K562 (cell line): Measurements from ENCODE around the gene ZNF556. TPM values are rescaled to one million over a fixed set of nuclear protein-coding genes. Genes with fewer than 3 reads are reported as not detected.

Experiments
- ATAC-seq: fragments of 200-7000 bp; cut with Tn5 transposase; 3 replicates; pipeline ENCODE4 v1.9.1; 2020; ENCODE audit warnings: moderate library complexity
- BruUV-seq: library from RNA; stranded (reverse); fragments of 400-500 nt; replicated peaks from 2 replicates; lab custom pipeline; 2021; lab: Mats Ljungman, UMichigan
- CTCF ChIA-PET: fragments of 300-600 bp; formaldehyde crosslinking; extraction: SDS; loops from one replicate; lab custom pipeline; 2021; ENCODE audit warnings: low intra/inter-chr PET ratio; lab: Yijun Ruan, JAX
- POLR2A ChIA-PET: fragments of 300-600, 350-650 bp; sonication (Branson Sonifier 250); formaldehyde crosslinking; extraction: SDS; loops from one replicate; lab custom pipeline; 2021; ENCODE audit warnings: antibody characterized with exemption, inconsistent platforms; lab: Yijun Ruan, JAX
- DNase-seq, 4 experiments: peaks; one replicate each; pipeline versions ENCODE4 v3.0.0 to v3.0.0-alpha.2; 2011 to 2018; ENCODE audit warnings: low spot score in 3 of 4, mixed read lengths in 3 of 4; ENCODE audit errors: extremely low read depth in 1 of 4
- FAIRE-seq: peaks from 2 replicates; lab custom pipeline; 2011; peaks lifted over from hg19 to GRCh38; lab: Jason Lieb, UNC
- H2AFZ ChIP-seq: 2 replicates; pipeline ENCODE4 v1.6.0; 2011; ENCODE audit warnings: low read depth, low read length, control low read depth, inconsistent platforms
- H3K27ac ChIP-seq: fragments of 200-600 bp; 3 replicates; pipeline ENCODE4 v1.8.0; 2011; ENCODE audit warnings: low read depth, mild to moderate bottlenecking, control low read depth, inconsistent platforms, low read length, moderate library complexity, mixed read lengths; ENCODE audit errors: extremely low read depth
- H3K27me3 ChIP-seq, 2 experiments: fragments of 300-600 bp in 1 of 2; 2 replicates in 1 of 2; 3 replicates in 1 of 2; pipeline versions ENCODE4 v1.6.0 to v1.8.0; 2011; ENCODE audit warnings: inconsistent platforms in 2 of 2, low read length in 2 of 2, mild to moderate bottlenecking in 1 of 2, mixed read lengths in 1 of 2, moderate library complexity in 1 of 2; ENCODE audit not compliant: control insufficient read depth in 2 of 2, insufficient read depth in 2 of 2
- H3K36me3 ChIP-seq: fragments of 300-600 bp; 3 replicates; pipeline ENCODE4 v1.8.0; 2011; ENCODE audit warnings: mild to moderate bottlenecking, low read length, inconsistent platforms; ENCODE audit not compliant: control insufficient read depth, insufficient read depth
- H3K4me1 ChIP-seq, 2 experiments: fragments of 200-600 bp in 1 of 2; replicated peaks in 1 of 2; 2 replicates in 1 of 2; 3 replicates in 1 of 2; pipeline versions ENCODE4 v1.5.1 to v1.8.0; 2011; ENCODE audit warnings: inconsistent platforms in 2 of 2, low read length in 2 of 2, mild to moderate bottlenecking in 1 of 2, mixed read lengths in 1 of 2, moderate library complexity in 1 of 2; ENCODE audit not compliant: control insufficient read depth in 2 of 2, insufficient read depth in 2 of 2
- H3K4me2 ChIP-seq: 2 replicates; pipeline ENCODE4 v1.6.1; 2011; ENCODE audit warnings: low read length, control low read depth, inconsistent platforms, mixed read lengths; ENCODE audit not compliant: insufficient read depth
- H3K4me3 ChIP-seq: fragments of 200-600 bp; sonication (generic), shearing (Covaris generic); 2 replicates; pipeline ENCODE4 v1.5.1; 2016; ENCODE audit warnings: control low read depth, inconsistent platforms
- H3K79me2 ChIP-seq: fragments of 200-600 bp; 3 replicates; pipeline ENCODE4 v1.8.0; 2011; ENCODE audit warnings: low read length, inconsistent platforms; ENCODE audit not compliant: control insufficient read depth, insufficient read depth
- H3K9ac ChIP-seq, 2 experiments: 2 replicates each; pipeline versions ENCODE4 v1.6.0 to v1.6.1; 2011; ENCODE audit warnings: low read depth in 2 of 2, low read length in 2 of 2, control low read depth in 1 of 2, inconsistent platforms in 1 of 2, mild to moderate bottlenecking in 1 of 2, mixed read lengths in 1 of 2; ENCODE audit not compliant: insufficient read depth in 1 of 2
- H3K9me1 ChIP-seq: one replicate; pipeline ENCODE4 v1.6.0; 2011; ENCODE audit warnings: inconsistent platforms, mild to moderate bottlenecking, low read length, moderate library complexity; ENCODE audit not compliant: control insufficient read depth, insufficient read depth
- H3K9me3 ChIP-seq: replicated peaks from 2 replicates; pipeline ENCODE4 v1.5.1; 2011; ENCODE audit warnings: low read depth, low read length, inconsistent platforms; ENCODE audit not compliant: control insufficient read depth, insufficient read depth
- H4K20me1 ChIP-seq: replicated peaks from 2 replicates; pipeline ENCODE4 v1.6.1; 2011; ENCODE audit warnings: low read length, inconsistent platforms, mixed read lengths; ENCODE audit not compliant: control insufficient read depth, insufficient read depth
- CREB3L1 ChIP-seq: fragments of 450-650 bp; IDR thresholded peaks from 2 replicates; pipeline ENCODE4 v1.6.1; 2014; ENCODE audit warnings: low read depth, mild to moderate bottlenecking, moderate library complexity, borderline replicate concordance
- DIDO1 ChIP-seq: fragments of 450-650 bp; IDR thresholded peaks from 2 replicates; pipeline ENCODE4 v1.6.1; 2016; ENCODE audit warnings: low read depth, missing biosample characterization, missing genetic modification characterization
- E4F1 ChIP-seq: fragments of 250-450 bp; sonication (Bioruptor Pico); IDR thresholded peaks from 2 replicates; pipeline ENCODE4 v1.5.0; 2021; ENCODE audit warnings: mild to moderate bottlenecking, borderline replicate concordance
- ETS2 ChIP-seq: IDR thresholded peaks from 2 replicates; pipeline ENCODE4 v1.6.1; 2016; ENCODE audit warnings: borderline replicate concordance, missing genetic modification characterization, mild to moderate bottlenecking, moderate library complexity, missing compliant biosample characterization; ENCODE audit not compliant: poor library complexity, severe bottlenecking
- FOXM1 ChIP-seq, 2 experiments: fragments of 450-650 bp in 1 of 2; sonication (generic) in 1 of 2; formaldehyde crosslinking in 1 of 2; IDR thresholded peaks; 2 replicates each; pipeline versions ENCODE4 v1.6.1 to v1.9.0; 2017 to 2022; ENCODE audit warnings: low read depth in 2 of 2, mild to moderate bottlenecking in 2 of 2, missing genetic modification reagents in 1 of 2, moderate library complexity in 1 of 2
- HNRNPH1 ChIP-seq: fragments of 200-400 bp; formaldehyde crosslinking; optimal IDR thresholded peaks from 2 replicates; pipeline ENCODE3; 2017; ENCODE audit warnings: low read depth, mild to moderate bottlenecking, low read length, moderate library complexity
- KLF10 ChIP-seq: fragments of 250-450 bp; sonication (Bioruptor Pico); IDR thresholded peaks from 2 replicates; pipeline ENCODE4 v1.6.1; 2021; ENCODE audit warnings: matching md5 sums
- NFE2 ChIP-seq: IDR thresholded peaks from 2 replicates; pipeline ENCODE4 v1.6.1; 2014; ENCODE audit warnings: antibody characterized with exemption, low read depth
- PHF20 ChIP-seq: fragments of 450-650 bp; IDR thresholded peaks from 2 replicates; pipeline ENCODE4 v1.6.1; 2018; ENCODE audit not compliant: partially characterized antibody
- SFPQ ChIP-seq: fragments of 200-400 bp; formaldehyde crosslinking; IDR thresholded peaks from 2 replicates; pipeline ENCODE4 v1.6.1; 2017; ENCODE audit warnings: mild to moderate bottlenecking, low read depth, low read length, moderate library complexity
- SMARCB1 ChIP-seq: IDR thresholded peaks from 2 replicates; pipeline ENCODE4 v1.6.1; 2011; ENCODE audit warnings: improper control_type of control experiment, low read depth; ENCODE audit not compliant: insufficient read length
- ZNF165 ChIP-seq: fragments of 250-450 bp; sonication (Bioruptor Pico); IDR thresholded peaks from 2 replicates; pipeline ENCODE4 v1.4.0; 2020; ENCODE audit warnings: borderline replicate concordance
- WGBS: fragments of 100-300 bp; shearing (Covaris generic); methylation state at CpG from one replicate; pipeline ENCODE4 v1.1.6; 2016; ENCODE audit warnings: low coverage, mixed read lengths; ENCODE audit not compliant: insufficient coverage; ENCODE audit errors: missing lambda C conversion rate; 5-methylcytosine and 5-hydroxymethylcytosine counted together
- in situ Hi-C: fragments of 300-500 bp; cut with MboI; formaldehyde crosslinking; loops from 4 replicates; pipeline ENCODE4 v1.15.0; 2018; ENCODE audit warnings: inconsistent platforms, mixed read lengths
- intact Hi-C: fragments of 100-400 bp; cut with micrococcal nuclease; formaldehyde crosslinking; loops from 2 replicates; pipeline ENCODE4 v1.14.2; 2022
- polyA plus RNA-seq, 8 experiments: library from polyadenylated mRNA; depleted of rRNA in 4 of 8; stranded (reverse) in 5 of 8; unstranded in 3 of 8; fragments of >200 nt; fragmentation: Nextera tagmentation in 2 of 8; fragmentation: Illumina TruSeq in 1 of 8; extraction: Ambion mirVana in 2 of 8; extraction: Trizol in 1 of 8; gene quantifications; 2 replicates each; pipeline versions ENCODE4 v1.2.1 to v1.2.3, GENCODE V29; 2011 to 2014; ENCODE audit warnings: inconsistent platforms in 1 of 8, missing spikeins in 1 of 8
- total RNA-seq, 7 experiments: library from RNA; depleted of rRNA in 6 of 7; stranded (reverse); fragments of >200 nt in 6 of 7; fragmentation: Illumina TruSeq in 2 of 7; extraction: Trizol in 2 of 7; gene quantifications; 2 replicates each; pipeline versions ENCODE4 v1.2.1 to v1.2.3, GENCODE V29; 2011 to 2021; ENCODE audit warnings: low replicate concordance in 1 of 7

The ZNF556 gene
- total and polyA plus RNA-seq, 9 of the 15 experiments (the other 6 are each of a cell fraction or from before 2014, with no cell fraction given) = 0.01 to 0.36 (median 0.10) TPM; not detected in 1

GRCh38 chr19:2840794-2841791, 26.0 kb upstream of the ZNF556 start, which contains the start of gene ZNF555:
ZNF555 (plus strand) TSS chr19:2841475; CDS start chr19:2841573, 98 bp downstream.
- in situ Hi-C loops = no loop called here
- TF ChIP-seq ETS2 (tag) = no peak
- TF ChIP-seq CREB3L1 = no peak
- TF ChIP-seq HNRNPH1 = no peak
- TF ChIP-seq NFE2 = no peak
- TF ChIP-seq KLF10 (CRISPR knock-in tag) = no peak
- TF ChIP-seq ZNF165 (CRISPR knock-in tag) = no peak
- no peak for TF ChIP-seq E4F1 (CRISPR knock-in tag)
- no peak for TF ChIP-seq FOXM1 (IDR thresholded peaks at IDR 0.05; ENCODE audit: low read depth)
- no peak; the same call in 1 of the 2 replicates for TF ChIP-seq FOXM1 (CRISPR knock-in tag; IDR thresholded peaks at IDR 0.05; ENCODE audit: low read depth)
- TF ChIP-seq DIDO1 (tag) = no peak
- TF ChIP-seq PHF20 = peak; percentile 32
- TF ChIP-seq SMARCB1 = no peak
- no peak for TF ChIP-seq SFPQ

More at GRCh38 chr19:2840794-2841791, 26.0 kb upstream of the ZNF556 start, which contains the start of gene ZNF555:
- Histone ChIP-seq H3K79me2 (peaks cover 8% of the 10 kb centered on the region; the same call in 2 of the 3 replicates), H3K4me2 (peak within 1 kb of the TSS; percentile 87), H3K36me3 (no peaks in the 10 kb centered on the region), H3K4me3 (peak within 1 kb of the TSS; percentile 83), H3K9me1 (no peaks in the 10 kb centered on the region), H3K9me3 (peaks cover 7% of the 10 kb centered on the region), H3K27me3 (no peaks in the 10 kb centered on the region), H4K20me1 (no peaks in the 10 kb centered on the region), H2AFZ (peak within 1 kb of the TSS; percentile 94), H3K4me1 (peaks cover 6 to 24% of the 10 kb centered on the region in 2 experiments; a peak in 4 of 5 replicates), H3K27ac (peak within 1 kb of the TSS; percentile 96), H3K9ac (peak within 1 kb of the TSS; percentile 90 to 98)
- POLR2A ChIA-PET = interaction anchor here (0.6 to 1.3 kb wide), 10 partner anchors 14 to 110 kb away, joined by 3 to 6 read pairs (median 4); partner anchors contain the start of gene THOP1
- intact Hi-C loops = loop anchor here (1.0 kb wide), 1 partner anchor 109 kb away; no protein-coding TSS in a partner anchor
- CTCF ChIA-PET = interaction anchor here (0.5 to 0.7 kb wide), 2 partner anchors 332 to 431 kb away, joined by 3 read pairs; no protein-coding TSS in a partner anchor
- WGBS = under 1% methylated on average over 55 of the region's 106 CpGs
- FAIRE-seq (peak; percentile 99), DNase-seq (peak; percentile 99 to 100 (median 99)), ATAC-seq (peak; percentile 100)
- BruUV-seq = TSS peak; percentile 53
